Esophagus squamous epithelium (tissue), 5 donors: ENCODE data around the gene PRR33. TPM values are rescaled to one million over a fixed set of nuclear protein-coding genes. Genes with fewer than 3 reads are reported as not detected.
A peak's percentile ranks its signal among the peaks of the same experiment; 100 is the strongest.

Source experiments
- DNase-seq: peaks from one replicate; lab custom pipeline; 2025; lab: John Stamatoyannopoulos, UW
- H3K27ac ChIP-seq, 4 donors: fragments of 200-600 bp; sonication (generic); one replicate each; pipeline ENCODE4 v1.5.1; 2016 to 2019; ENCODE audit warnings: mild to moderate bottlenecking in 1 of 4
- H3K27me3 ChIP-seq, 4 donors: fragments of 200-600 bp; sonication (generic); 1 replicate in 3 of 4; 2 replicates in 1 of 4; pipeline versions ENCODE4 v1.5.1 to v1.6.0; 2017 to 2021; ENCODE audit warnings: antibody characterized with exemption in 1 of 4
- H3K36me3 ChIP-seq, 3 donors: fragments of 200-600 bp; sonication (generic); one replicate each; pipeline ENCODE4 v1.5.1; 2016 to 2019
- H3K4me1 ChIP-seq, 3 donors: fragments of 200-600 bp; sonication (generic); one replicate each; pipeline ENCODE4 v1.5.1; 2017 to 2019
- H3K4me3 ChIP-seq, 4 donors: fragments of 200-600 bp; sonication (generic); 1 replicate in 3 of 4; 2 replicates in 1 of 4; pipeline ENCODE4 v1.5.1; 2016 to 2019; ENCODE audit warnings: mild to moderate bottlenecking in 2 of 4, moderate library complexity in 1 of 4
- H3K9me3 ChIP-seq, 3 donors: fragments of 200-600 bp; sonication (generic); one replicate each; pipeline ENCODE4 v1.5.1; 2016 to 2019
- POLR2A ChIP-seq, 4 donors: fragments of 450-650 bp; IDR thresholded peaks; one replicate each; pipeline ENCODE4 v1.6.1; 2017; ENCODE audit warnings: antibody characterized with exemption in 4 of 4, mild to moderate bottlenecking in 4 of 4, moderate library complexity in 3 of 4
- whole genome bisulfite sequencing, 2 donors: methylation state at CpG; one replicate each; pipeline ENCODE4 v1.1.5; 2018; 5-methylcytosine and 5-hydroxymethylcytosine counted together
- intact Hi-C: fragments of 100-400 bp; cut with DNase I; formaldehyde crosslinking; loops from one replicate; pipeline ENCODE4 v1.15.0; 2022
- total RNA-seq, 4 donors: library from RNA; depleted of rRNA; stranded (reverse); fragments of >200 nt; gene quantifications; one replicate each; pipeline ENCODE4 v1.1.0, GENCODE V29; 2016
- TF ChIP-seq, protein P1 (sequence below), 6 experiments: fragments of 450-650 bp in 4 of 6; fragments of 200-600 bp in 2 of 6; sonication (generic) in 2 of 6; IDR thresholded peaks; one replicate each; pipeline ENCODE4 v1.5.1; 2016 to 2019; ENCODE audit warnings: antibody characterized with exemption in 6 of 6, mild to moderate bottlenecking in 4 of 6, moderate library complexity in 4 of 6
- donor health status: DM: yes; HTN: yes; CAD: no.

PRR33 gene
- total RNA-seq, 4 donors from 2014 or later: not detected

DNA sequence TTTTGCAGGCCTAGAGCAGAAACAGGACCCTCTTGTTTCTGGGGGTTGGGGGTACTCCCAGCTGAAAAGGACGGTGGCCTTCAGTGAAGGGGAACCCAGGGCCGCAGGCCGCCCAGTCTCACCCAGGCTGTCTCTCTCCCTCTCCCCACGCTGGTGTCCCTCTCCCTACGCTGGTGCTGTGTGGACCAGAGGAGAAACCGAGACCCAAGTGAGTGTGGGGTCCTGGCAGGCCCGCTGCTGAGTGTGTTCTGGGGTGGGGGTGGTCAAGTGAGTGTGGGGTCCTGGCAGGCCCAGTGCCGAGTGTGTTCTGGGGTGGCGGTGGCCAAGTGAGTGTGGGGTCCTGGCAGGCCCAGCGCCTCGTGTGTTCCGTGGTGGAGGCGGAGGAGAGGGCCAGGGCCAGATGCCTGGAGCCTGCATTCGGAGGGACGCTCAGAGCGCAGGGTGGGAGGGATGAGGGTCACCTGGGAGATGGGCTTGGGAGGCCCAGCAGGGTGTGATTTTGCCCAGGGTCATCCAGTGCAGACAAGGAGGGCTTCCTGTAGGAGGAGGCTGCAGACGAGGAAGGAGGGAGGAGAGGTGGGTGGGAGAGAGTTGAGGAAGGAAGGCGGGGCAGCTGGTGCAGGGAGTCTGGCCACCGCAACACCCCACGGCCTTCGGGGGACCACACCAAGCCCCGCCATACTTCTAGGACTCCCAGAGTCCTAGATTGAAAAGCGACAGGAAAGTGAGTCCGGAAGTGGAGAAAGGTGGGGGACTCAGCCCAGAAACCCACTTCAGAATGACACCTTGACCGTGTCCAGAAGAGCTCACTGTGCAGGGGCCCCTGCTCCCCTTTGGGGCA lies 38.1 kb upstream of the PRR33 start:
- H3K27me3 ChIP-seq: no peaks in the 10 kb centered on the region
- no peak for DNase-seq
- no peaks in the 10 kb centered on the region for H3K9me3 ChIP-seq
- no peaks in the 10 kb centered on the region for H3K36me3 ChIP-seq
- 83 to 86% methylated on average over 20 to 23 of the region's 25 CpGs for WGBS, 2 donors
- H3K27ac ChIP-seq: no peak overlapping the region
- no peak overlapping the region for H3K4me3 ChIP-seq
- intact Hi-C loops: loop anchor here (10.0 kb wide), 2 partner anchors 85 to 235 kb away; partner anchors contain the start of gene KRTAP5-6
- no peak for TF ChIP-seq POLR2A (IDR thresholded peaks at IDR 0.05)
- TF ChIP-seq, protein P1, sequence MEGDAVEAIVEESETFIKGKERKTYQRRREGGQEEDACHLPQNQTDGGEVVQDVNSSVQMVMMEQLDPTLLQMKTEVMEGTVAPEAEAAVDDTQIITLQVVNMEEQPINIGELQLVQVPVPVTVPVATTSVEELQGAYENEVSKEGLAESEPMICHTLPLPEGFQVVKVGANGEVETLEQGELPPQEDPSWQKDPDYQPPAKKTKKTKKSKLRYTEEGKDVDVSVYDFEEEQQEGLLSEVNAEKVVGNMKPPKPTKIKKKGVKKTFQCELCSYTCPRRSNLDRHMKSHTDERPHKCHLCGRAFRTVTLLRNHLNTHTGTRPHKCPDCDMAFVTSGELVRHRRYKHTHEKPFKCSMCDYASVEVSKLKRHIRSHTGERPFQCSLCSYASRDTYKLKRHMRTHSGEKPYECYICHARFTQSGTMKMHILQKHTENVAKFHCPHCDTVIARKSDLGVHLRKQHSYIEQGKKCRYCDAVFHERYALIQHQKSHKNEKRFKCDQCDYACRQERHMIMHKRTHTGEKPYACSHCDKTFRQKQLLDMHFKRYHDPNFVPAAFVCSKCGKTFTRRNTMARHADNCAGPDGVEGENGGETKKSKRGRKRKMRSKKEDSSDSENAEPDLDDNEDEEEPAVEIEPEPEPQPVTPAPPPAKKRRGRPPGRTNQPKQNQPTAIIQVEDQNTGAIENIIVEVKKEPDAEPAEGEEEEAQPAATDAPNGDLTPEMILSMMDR (IDR thresholded peaks at IDR 0.05): no peak
- peaks cover 0 to 53% (median 7%) of the 10 kb centered on the region in 3 donors for H3K4me1 ChIP-seq

GRCh38 chr11:1928891-1929541 lies 37.3 kb upstream of the PRR33 start:
- Histone ChIP-seq H3K4me3 (no peak overlapping the region), H3K36me3 (no peaks in the 10 kb centered on the region), H3K27me3 (no peaks in the 10 kb centered on the region), H3K9me3 (no peaks in the 10 kb centered on the region), H3K4me1 (peaks cover 4 to 61% (median 15%) of the 10 kb centered on the region in 3 donors), H3K27ac (no peak overlapping the region)
- TF ChIP-seq, protein P1 (IDR thresholded peaks at IDR 0.05): no peak
- no peak for TF ChIP-seq POLR2A (IDR thresholded peaks at IDR 0.05)
- no peak for DNase-seq
- intact Hi-C loops: loop anchor here (10.0 kb wide), 2 partner anchors 84 to 234 kb away; partner anchors contain the start of gene KRTAP5-6
- WGBS, 2 donors: 81 to 89% methylated on average over 18 to 20 of the region's 35 CpGs

DNA sequence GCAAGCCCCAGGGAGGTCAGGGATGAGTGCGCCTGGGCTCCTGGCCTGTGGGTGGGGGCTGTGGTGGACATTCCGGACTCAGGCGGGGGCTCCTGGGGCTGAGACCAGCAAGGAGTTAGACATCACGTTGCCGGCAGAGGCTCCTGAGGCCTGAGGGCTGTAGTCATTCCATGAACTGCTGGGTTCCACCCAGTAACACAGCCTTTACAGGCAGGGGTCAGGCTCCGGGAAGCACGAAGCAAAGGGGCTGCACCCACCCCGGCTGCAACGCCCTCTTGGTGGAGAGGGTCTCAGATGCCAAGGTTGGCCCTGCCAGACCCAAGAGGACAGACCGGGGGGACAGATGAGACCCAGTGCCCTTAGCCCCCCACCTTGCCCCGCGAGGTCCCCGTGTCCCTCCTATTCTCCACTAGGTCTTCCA lies 36.8 kb upstream of the PRR33 start:
- 80 to 98% methylated on average over 6 to 7 of the region's 13 CpGs for WGBS, 2 donors
- Histone ChIP-seq H3K9me3 (no peaks in the 10 kb centered on the region), H3K4me1 (peaks cover 4 to 67% (median 17%) of the 10 kb centered on the region in 3 donors), H3K27me3 (no peaks in the 10 kb centered on the region), H3K4me3 (no peak overlapping the region), H3K36me3 (no peaks in the 10 kb centered on the region), H3K27ac (no peak overlapping the region)
- no peak for TF ChIP-seq POLR2A (IDR thresholded peaks at IDR 0.05)
- TF ChIP-seq, protein P1 (IDR thresholded peaks at IDR 0.05): no peak
- intact Hi-C loops: loop anchor here (10.0 kb wide), 2 partner anchors 84 to 234 kb away; partner anchors contain the start of gene KRTAP5-6
- DNase-seq: no peak

DNA sequence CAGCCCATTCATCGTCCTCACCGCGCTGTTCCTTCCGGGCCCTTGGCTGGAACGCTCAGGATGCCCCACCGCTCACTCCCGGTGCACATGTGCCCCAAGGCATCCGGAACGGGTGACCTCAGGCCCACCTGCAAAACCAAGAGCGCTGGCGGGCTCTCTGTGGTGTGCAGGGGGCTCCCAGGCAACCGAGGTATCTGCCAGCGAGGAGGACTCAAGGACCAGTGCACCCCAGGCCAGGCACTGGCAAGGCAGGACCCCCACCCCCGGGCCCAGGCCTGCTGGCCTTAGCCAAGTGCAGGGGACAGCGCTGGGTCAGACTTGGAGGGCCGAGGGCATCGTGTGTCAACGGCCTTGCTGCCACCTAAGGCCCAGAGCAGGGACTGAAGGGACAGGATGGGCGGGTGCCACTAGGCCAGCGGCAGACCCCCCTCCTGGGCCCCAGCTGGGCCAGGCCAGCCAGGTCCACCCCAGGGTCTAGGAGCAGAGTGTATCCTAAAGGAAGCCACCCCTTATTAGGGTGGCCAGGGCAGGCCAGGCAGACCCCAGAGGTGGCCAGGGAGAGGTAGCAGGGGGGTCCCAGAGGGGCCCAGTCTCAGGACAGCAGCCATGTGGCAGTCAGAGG lies 36.3 kb upstream of the PRR33 start:
- Histone ChIP-seq H3K4me3 (no peak overlapping the region), H3K27ac (peak overlapping the region in 1 of 4 donors; percentile 49), H3K9me3 (no peaks in the 10 kb centered on the region), H3K27me3 (no peaks in the 10 kb centered on the region), H3K36me3 (no peaks in the 10 kb centered on the region), H3K4me1 (peaks cover 4 to 72% (median 17%) of the 10 kb centered on the region in 3 donors)
- no peak for DNase-seq
- intact Hi-C loops: loop anchor here (10.0 kb wide), 2 partner anchors 83 to 233 kb away; partner anchors contain the start of gene KRTAP5-6
- 64% methylated on average over 3 of the region's 20 CpGs; no CpG with 5 or more reads in 1 of the 2 donors for WGBS, 2 donors
- TF ChIP-seq, protein P1 (IDR thresholded peaks at IDR 0.05): no peak
- no peak for TF ChIP-seq POLR2A (IDR thresholded peaks at IDR 0.05)
